K562 (cell line): ENCODE data around the gene TRAF1. TPM values are rescaled to one million over a fixed set of nuclear protein-coding genes. Genes with fewer than 3 reads are reported as not detected.

ENCODE experiments used
- CAMTA2 ChIP-seq: fragments of 250-450 bp; sonication (Bioruptor Pico); conservative IDR thresholded peaks from 2 replicates; pipeline ENCODE4 v1.5.1; 2022
- DMBX1 ChIP-seq: fragments of 250-450 bp; sonication (Bioruptor Pico); IDR thresholded peaks from 2 replicates; pipeline ENCODE4 v1.8.0; 2022; ENCODE audit warnings: inconsistent platforms, mild to moderate bottlenecking, moderate library complexity, borderline replicate concordance
- ELF4 ChIP-seq: fragments of 450-650 bp; formaldehyde crosslinking; IDR thresholded peaks from 2 replicates; pipeline ENCODE4 v1.4.0; 2022; ENCODE audit warnings: missing genetic modification characterization
- HINFP ChIP-seq: fragments of 450-650 bp; conservative IDR thresholded peaks from 2 replicates; pipeline ENCODE4 v1.6.1; 2016; ENCODE audit warnings: missing genetic modification characterization, low read depth, mild to moderate bottlenecking, control low read depth, missing compliant biosample characterization
- MECOM ChIP-seq: fragments of 250-450 bp; sonication (Bioruptor Pico); IDR thresholded peaks from 2 replicates; pipeline ENCODE4 v1.8.0; 2022; ENCODE audit warnings: inconsistent platforms
- PHF21A ChIP-seq: fragments of 450-650 bp; IDR thresholded peaks from 2 replicates; pipeline ENCODE4 v1.6.1; 2017; ENCODE audit warnings: low read depth, borderline replicate concordance
- PRMT5 ChIP-seq: sonication (generic); formaldehyde crosslinking; IDR thresholded peaks from 2 replicates; pipeline ENCODE4 v1.5.0; 2020; ENCODE audit warnings: missing genetic modification reagents
- RCOR1 ChIP-seq, 2 experiments: IDR thresholded peaks; 2 replicates each; pipeline ENCODE4 v1.6.1; 2012; ENCODE audit warnings: low read depth in 2 of 2, low read length in 2 of 2, borderline replicate concordance in 1 of 2, improper control_type of control experiment in 1 of 2
- THRB ChIP-seq: fragments of 450-650 bp; formaldehyde crosslinking; conservative IDR thresholded peaks from 2 replicates; pipeline ENCODE4 v1.4.0; 2022; ENCODE audit warnings: mild to moderate bottlenecking, missing genetic modification characterization
- ZBTB1 ChIP-seq: sonication (generic); formaldehyde crosslinking; IDR thresholded peaks from 2 replicates; pipeline ENCODE4 v1.8.1; 2023; ENCODE audit warnings: missing genetic modification reagents, low read depth, mild to moderate bottlenecking, borderline replicate concordance
- ZBTB40 ChIP-seq, 2 experiments: fragments of 450-650 bp in 1 of 2; sonication (generic) in 1 of 2; formaldehyde crosslinking in 1 of 2; IDR thresholded peaks; 2 replicates each; pipeline versions ENCODE4 v1.7.1 to v1.9.0; 2016 to 2022; ENCODE audit warnings: inconsistent platforms in 1 of 2, mild to moderate bottlenecking in 1 of 2, missing genetic modification reagents in 1 of 2
- ZNF644 ChIP-seq: fragments of 200-800 bp; sonication (Bioruptor generic); IDR thresholded peaks from 2 replicates; pipeline ENCODE4 v1.6.1; 2016; ENCODE audit warnings: low read depth, missing genetic modification characterization, missing compliant biosample characterization
- polyA plus RNA-seq, 8 experiments: library from polyadenylated mRNA; depleted of rRNA in 4 of 8; stranded (reverse) in 5 of 8; unstranded in 3 of 8; fragments of >200 nt; fragmentation: Nextera tagmentation in 2 of 8; fragmentation: Illumina TruSeq in 1 of 8; extraction: Ambion mirVana in 2 of 8; extraction: Trizol in 1 of 8; gene quantifications; 2 replicates each; pipeline versions ENCODE4 v1.2.1 to v1.2.3, GENCODE V29; 2011 to 2014; ENCODE audit warnings: inconsistent platforms in 1 of 8, missing spikeins in 1 of 8
- total RNA-seq, 7 experiments: library from RNA; depleted of rRNA in 6 of 7; stranded (reverse); fragments of >200 nt in 6 of 7; fragmentation: Illumina TruSeq in 2 of 7; extraction: Trizol in 2 of 7; gene quantifications; 2 replicates each; pipeline versions ENCODE4 v1.2.1 to v1.2.3, GENCODE V29; 2011 to 2021; ENCODE audit warnings: low replicate concordance in 1 of 7

TRAF1 gene
- total and polyA plus RNA-seq, 9 of the 15 experiments (the other 6 are each of a cell fraction or from before 2014, with no cell fraction given), result 0.01 to 1.1 (median 0.04) TPM; not detected in 2

GRCh38 chr9:120913647-120914264 lies 12.8 kb downstream of the TRAF1 start (continued):
- TF ChIP-seq ZBTB40 (IDR thresholded peaks at IDR 0.05) (peak; percentile 33; the same call in 1 of the 2 replicates), ZBTB40 (CRISPR knock-in tag; IDR thresholded peaks at IDR 0.05) (no peak), MECOM (CRISPR knock-in tag) (peak; percentile 51; the same call in 1 of the 2 replicates), HINFP (peak; percentile 50; the same call in 1 of the 2 replicates), DMBX1 (CRISPR knock-in tag) (peak; percentile 81; the same call in 1 of the 2 replicates), ZBTB1 (CRISPR knock-in tag) (peak; percentile 39; the same call in 1 of the 2 replicates), CAMTA2 (CRISPR knock-in tag) (no peak), ELF4 (CRISPR knock-in tag) (peak; percentile 27; the same call in 1 of the 2 replicates), PHF21A (no peak), ZNF644 (tag) (peak; percentile 92), RCOR1 (IDR thresholded peaks at IDR 0.05; ENCODE audit: borderline replicate concordance in 1 of 2, low read depth in 2 of 2, low read length in 2 of 2) (peak in 1 of 2 experiments; percentile 73; a peak in 1 of 4 replicates), PRMT5 (CRISPR knock-in tag) (peak; percentile 91), THRB (CRISPR knock-in tag) (0 out of 2 replicates have a peak, but pooled peaks have one; percentile 18)
